H9 (cell line): ENCODE data around the gene PDZD2. TPM values are rescaled to one million over a fixed set of nuclear protein-coding genes. Genes with fewer than 3 reads are reported as not detected.

Source experiments
- DNase-seq: peaks from one replicate; pipeline ENCODE4 v3.0.0-alpha.2; 2017
- H2AFZ ChIP-seq: one replicate; pipeline ENCODE4 v1.6.1; 2013; ENCODE audit warnings: mild to moderate bottlenecking, low read length, control low read depth, moderate library complexity
- H2AK5ac ChIP-seq: 2 replicates; pipeline ENCODE4 v1.6.1; 2013; ENCODE audit warnings: low read length, control low read depth, mixed read lengths; ENCODE audit not compliant: insufficient read length
- H2BK120ac ChIP-seq: one replicate; pipeline ENCODE4 v1.6.1; 2013; ENCODE audit warnings: low read depth, mild to moderate bottlenecking, low read length, control low read depth, inconsistent platforms; ENCODE audit not compliant: poor library complexity, severe bottlenecking
- H2BK12ac ChIP-seq: 2 replicates; pipeline ENCODE4 v1.6.1; 2013; ENCODE audit warnings: low read length, control low read depth, mixed read lengths, low read depth; ENCODE audit not compliant: insufficient read length
- H2BK15ac ChIP-seq: 2 replicates; pipeline ENCODE4 v1.6.1; 2013; ENCODE audit warnings: low read depth, low read length, control low read depth
- H2BK20ac ChIP-seq: one replicate; pipeline ENCODE4 v1.6.1; 2013; ENCODE audit warnings: low read depth, mild to moderate bottlenecking, low read length, control low read depth, inconsistent platforms; ENCODE audit not compliant: poor library complexity, severe bottlenecking
- H2BK5ac ChIP-seq: 2 replicates; pipeline ENCODE4 v1.6.1; 2013; ENCODE audit warnings: low read length, control low read depth, mixed read lengths; ENCODE audit not compliant: insufficient read length
- H3K14ac ChIP-seq: 2 replicates; pipeline ENCODE4 v1.6.1; 2013; ENCODE audit warnings: low read length, control low read depth; ENCODE audit not compliant: insufficient read depth
- H3K18ac ChIP-seq: 2 replicates; pipeline ENCODE4 v1.6.1; 2013; ENCODE audit warnings: low read depth, mild to moderate bottlenecking, mixed read lengths, low read length, control low read depth; ENCODE audit not compliant: insufficient read length
- H3K23ac ChIP-seq: 2 replicates; pipeline ENCODE4 v1.6.1; 2013; ENCODE audit warnings: low read length, control low read depth, mixed read lengths, low read depth; ENCODE audit not compliant: insufficient read length
- H3K23me2 ChIP-seq: 2 replicates; pipeline ENCODE4 v1.6.1; 2013; ENCODE audit warnings: low read depth, mild to moderate bottlenecking, mixed read lengths, low read length, control low read depth; ENCODE audit not compliant: insufficient read length, poor library complexity, severe bottlenecking
- H3K27ac ChIP-seq: 2 replicates; pipeline ENCODE4 v1.5.1; 2013; ENCODE audit warnings: low read length, control low read depth, mixed read lengths, low read depth; ENCODE audit not compliant: insufficient read length
- H3K27me3 ChIP-seq: 2 replicates; pipeline ENCODE4 v1.6.1; 2013; ENCODE audit warnings: low read length, control low read depth, inconsistent platforms; ENCODE audit not compliant: insufficient read depth
- H3K4ac ChIP-seq: 2 replicates; pipeline ENCODE4 v1.6.1; 2013; ENCODE audit warnings: low read depth, mild to moderate bottlenecking, control low read depth, inconsistent platforms, low read length, moderate library complexity
- H3K4me1 ChIP-seq: 2 replicates; pipeline ENCODE4 v1.6.1; 2013; ENCODE audit warnings: low read length, control low read depth, inconsistent platforms; ENCODE audit not compliant: insufficient read depth
- H3K4me2 ChIP-seq: 2 replicates; pipeline ENCODE4 v1.6.1; 2013; ENCODE audit warnings: low read length, control low read depth, mixed read lengths; ENCODE audit not compliant: insufficient read length, insufficient read depth
- H3K56ac ChIP-seq: 2 replicates; pipeline ENCODE4 v1.6.1; 2013; ENCODE audit warnings: low read depth, mild to moderate bottlenecking, mixed read lengths, low read length, control low read depth; ENCODE audit not compliant: insufficient read length
- H3K79me1 ChIP-seq: 2 replicates; pipeline ENCODE4 v1.6.1; 2013; ENCODE audit warnings: low read depth, mild to moderate bottlenecking, moderate library complexity, low read length, control low read depth, inconsistent platforms; ENCODE audit not compliant: insufficient read depth, poor library complexity, severe bottlenecking
- H3K79me2 ChIP-seq: 2 replicates; pipeline ENCODE4 v1.6.1; 2013; ENCODE audit warnings: low read length, control low read depth, inconsistent platforms; ENCODE audit not compliant: insufficient read depth
- H3K9ac ChIP-seq: 2 replicates; pipeline ENCODE4 v1.6.1; 2013; ENCODE audit warnings: low read length, control low read depth, mixed read lengths; ENCODE audit not compliant: insufficient read length; ENCODE audit errors: extremely low read depth
- H3K9me3 ChIP-seq: one replicate; pipeline ENCODE4 v1.6.1; 2013; ENCODE audit warnings: low read depth, low read length, inconsistent platforms; ENCODE audit not compliant: control insufficient read depth
- H3T11ph ChIP-seq: one replicate; pipeline ENCODE4 v1.6.1; 2013; ENCODE audit warnings: mild to moderate bottlenecking, low read length, control low read depth, inconsistent platforms
- H4K20me1 ChIP-seq: one replicate; pipeline ENCODE4 v1.6.1; 2013; ENCODE audit not compliant: control insufficient read depth, insufficient read length, insufficient read depth
- H4K5ac ChIP-seq: 2 replicates; pipeline ENCODE4 v1.6.1; 2013; ENCODE audit warnings: low read depth, mild to moderate bottlenecking, mixed read lengths, low read length, control low read depth; ENCODE audit not compliant: insufficient read length
- H4K8ac ChIP-seq: replicated peaks from 2 replicates; pipeline ENCODE4 v1.6.1; 2013; ENCODE audit warnings: low read length, control low read depth, mixed read lengths, low read depth; ENCODE audit not compliant: insufficient read length
- H4K91ac ChIP-seq: 2 replicates; pipeline ENCODE4 v1.6.1; 2013; ENCODE audit warnings: low read depth, mild to moderate bottlenecking, moderate library complexity, mixed read lengths, low read length, control low read depth; ENCODE audit not compliant: insufficient read length
- H3K27ac Mint-ChIP-seq, 3 experiments: 2 replicates in 2 of 3; 3 replicates in 1 of 3; pipeline ENCODE4 v1.8.0; 2020 to 2021; ENCODE audit warnings: mixed read lengths in 3 of 3, mild to moderate bottlenecking in 1 of 3, moderate library complexity in 1 of 3
- H3K27me3 Mint-ChIP-seq: 2 replicates; pipeline ENCODE4 v1.8.0; 2021; ENCODE audit warnings: low read depth, mild to moderate bottlenecking, moderate library complexity, mixed read lengths
- H3K36me3 Mint-ChIP-seq, 3 experiments: 2 replicates in 2 of 3; 3 replicates in 1 of 3; pipeline ENCODE4 v1.8.0; 2020 to 2021; ENCODE audit warnings: low read depth in 3 of 3, mixed read lengths in 3 of 3; ENCODE audit not compliant: insufficient read depth in 1 of 3
- H3K4me1 Mint-ChIP-seq, 2 experiments: 2 replicates each; pipeline ENCODE4 v1.8.0; 2020; ENCODE audit warnings: mixed read lengths in 2 of 2
- H3K4me3 Mint-ChIP-seq, 2 experiments: 2 replicates in 1 of 2; 3 replicates in 1 of 2; pipeline ENCODE4 v1.8.0; 2020 to 2021; ENCODE audit warnings: mild to moderate bottlenecking in 2 of 2, mixed read lengths in 2 of 2, moderate library complexity in 1 of 2
- H3K9me3 Mint-ChIP-seq, 2 experiments: 2 replicates in 1 of 2; 3 replicates in 1 of 2; pipeline ENCODE4 v1.8.0; 2020; ENCODE audit warnings: mild to moderate bottlenecking in 2 of 2, mixed read lengths in 2 of 2, moderate library complexity in 1 of 2
- CTCF ChIP-seq: fragments of 200-600 bp; sonication (generic); conservative IDR thresholded peaks from 3 replicates; pipeline ENCODE4 v1.8.0; 2021; ENCODE audit warnings: antibody characterized with exemption, mild to moderate bottlenecking
- WGBS: extraction: QIAGEN DNeasy Blood & Tissue Kit; methylation state at CpG from one replicate; pipeline ENCODE4 v1.1.7; 2013; ENCODE audit warnings: missing lambda C conversion rate, low lambda C conversion rate, mixed read lengths; ENCODE audit not compliant: insufficient read length; ENCODE audit errors: extremely low coverage; 5-methylcytosine and 5-hydroxymethylcytosine counted together
- total RNA-seq: library from RNA; stranded (reverse); gene quantifications from 2 replicates; pipeline ENCODE4 v1.2.1, GENCODE V29; 2021

PDZD2 gene
- total RNA-seq, 1 experiment from 2014 or later, result 9.9 TPM

GRCh38 chr5:31675472-31675871 is 36.5 kb downstream of the PDZD2 start:
- no peaks in the 10 kb centered on the region; the same call in 1 of the 2 replicates for H3K27me3 Mint-ChIP-seq
- H3K9me3 Mint-ChIP-seq, result peaks cover 3% of the 10 kb centered on the region in 2 experiments; a peak in 2 of 5 replicates
- Histone ChIP-seq H4K5ac (no peak overlapping the region), H3K9me3 (no peaks in the 10 kb centered on the region), H3T11ph (no peak overlapping the region), H2BK12ac (no peak overlapping the region), H2AK5ac (no peak overlapping the region), H3K4me1 (peaks cover 9% of the 10 kb centered on the region; the same call in 1 of the 2 replicates), H4K91ac (no peak overlapping the region), H4K8ac (no peak overlapping the region), H2AFZ (no peak overlapping the region), H2BK5ac (no peak overlapping the region), H3K79me2 (no peaks in the 10 kb centered on the region), H3K27ac (no peak overlapping the region), H3K79me1 (no peaks in the 10 kb centered on the region), H3K23me2 (no peaks in the 10 kb centered on the region), H3K4ac (no peak overlapping the region), H3K9ac (no peak overlapping the region), H3K23ac (no peak overlapping the region), H2BK20ac (no peak overlapping the region), H3K18ac (no peak overlapping the region), H3K14ac (no peak overlapping the region), H3K56ac (no peak overlapping the region), H2BK120ac (no peak overlapping the region), H4K20me1 (no peaks in the 10 kb centered on the region), H3K27me3 (no peaks in the 10 kb centered on the region), H3K4me2 (no peak overlapping the region), H2BK15ac (no peak overlapping the region)
- H3K27ac Mint-ChIP-seq, result no peak overlapping the region; a peak in 2 of 7 replicates
- no peak overlapping the region for H3K4me3 Mint-ChIP-seq
- DNase-seq, result no peak
- peaks cover 3 to 5% (median 3%) of the 10 kb centered on the region in 3 experiments; a peak in 4 of 7 replicates for H3K36me3 Mint-ChIP-seq
- TF ChIP-seq CTCF, result no peak
- WGBS, result no CpG with 5 or more reads among the region's 6 CpGs
- peaks cover 17 to 18% of the 10 kb centered on the region in 2 experiments for H3K4me1 Mint-ChIP-seq
